Peyer's patch (tissue), 4 donors: ENCODE data around the gene PLA2G6. TPM values are rescaled to one million over a fixed set of nuclear protein-coding genes. Genes with fewer than 3 reads are reported as not detected.

Experiments
- DNase-seq, 3 donors: peaks; one replicate each; pipeline ENCODE4 v3.0.0-alpha.2; 2017 to 2019
- H3K27ac ChIP-seq, 4 donors: fragments of 200-600 bp; sonication (generic); one replicate each; pipeline ENCODE4 v1.5.1; 2016 to 2019
- H3K27me3 ChIP-seq, 2 donors: fragments of 200-600 bp; sonication (generic); one replicate each; pipeline ENCODE4 v1.5.1; 2019
- H3K36me3 ChIP-seq, 3 donors: fragments of 200-600 bp; sonication (generic); one replicate each; pipeline ENCODE4 v1.5.1; 2016 to 2019
- H3K4me1 ChIP-seq, 4 donors: fragments of 200-600 bp; sonication (generic); one replicate each; pipeline ENCODE4 v1.5.1; 2016 to 2019
- H3K4me3 ChIP-seq, 4 donors: fragments of 200-600 bp; sonication (generic); 1 replicate in 3 of 4; 2 replicates in 1 of 4; pipeline ENCODE4 v1.5.1; 2016 to 2019; ENCODE audit warnings: mild to moderate bottlenecking in 1 of 4
- H3K9me3 ChIP-seq, 4 donors: fragments of 200-600 bp; sonication (generic); one replicate each; pipeline ENCODE4 v1.5.1; 2016 to 2019; ENCODE audit warnings: mild to moderate bottlenecking in 1 of 4
- POLR2A ChIP-seq, 2 donors: fragments of 450-650 bp; IDR thresholded peaks; one replicate each; pipeline ENCODE4 v1.5.1; 2017; ENCODE audit warnings: antibody characterized with exemption in 2 of 2, mild to moderate bottlenecking in 2 of 2, moderate library complexity in 2 of 2
- total RNA-seq, 4 donors: library from RNA; depleted of rRNA; stranded (reverse); fragments of >200 nt; gene quantifications; one replicate each; pipeline ENCODE4 v1.1.0, GENCODE V29; 2016
- TF ChIP-seq, protein P1 (sequence below), 6 experiments: fragments of 450-650 bp in 4 of 6; fragments of 200-600 bp in 2 of 6; sonication (generic) in 1 of 6; IDR thresholded peaks; one replicate each; pipeline ENCODE4 v1.5.1; 2017 to 2019; ENCODE audit warnings: antibody characterized with exemption in 6 of 6, mild to moderate bottlenecking in 3 of 6, moderate library complexity in 1 of 6

Gene PLA2G6
- total RNA-seq, 4 donors from 2014 or later: 19.3 to 102 (median 60.6) TPM

GRCh38 chr22:38139901-38140300 lies 41.7 kb downstream of the PLA2G6 start:
- Histone ChIP-seq H3K27me3 (no peaks in the 10 kb centered on the region), H3K4me1 (no peaks in the 10 kb centered on the region), H3K4me3 (no peak overlapping the region), H3K36me3 (peaks cover 0 to 17% (median 0%) of the 10 kb centered on the region in 3 donors), H3K9me3 (no peaks in the 10 kb centered on the region), H3K27ac (no peak overlapping the region)
- peak in 1 of 3 donors; percentile 37 for DNase-seq
- TF ChIP-seq, protein P1, sequence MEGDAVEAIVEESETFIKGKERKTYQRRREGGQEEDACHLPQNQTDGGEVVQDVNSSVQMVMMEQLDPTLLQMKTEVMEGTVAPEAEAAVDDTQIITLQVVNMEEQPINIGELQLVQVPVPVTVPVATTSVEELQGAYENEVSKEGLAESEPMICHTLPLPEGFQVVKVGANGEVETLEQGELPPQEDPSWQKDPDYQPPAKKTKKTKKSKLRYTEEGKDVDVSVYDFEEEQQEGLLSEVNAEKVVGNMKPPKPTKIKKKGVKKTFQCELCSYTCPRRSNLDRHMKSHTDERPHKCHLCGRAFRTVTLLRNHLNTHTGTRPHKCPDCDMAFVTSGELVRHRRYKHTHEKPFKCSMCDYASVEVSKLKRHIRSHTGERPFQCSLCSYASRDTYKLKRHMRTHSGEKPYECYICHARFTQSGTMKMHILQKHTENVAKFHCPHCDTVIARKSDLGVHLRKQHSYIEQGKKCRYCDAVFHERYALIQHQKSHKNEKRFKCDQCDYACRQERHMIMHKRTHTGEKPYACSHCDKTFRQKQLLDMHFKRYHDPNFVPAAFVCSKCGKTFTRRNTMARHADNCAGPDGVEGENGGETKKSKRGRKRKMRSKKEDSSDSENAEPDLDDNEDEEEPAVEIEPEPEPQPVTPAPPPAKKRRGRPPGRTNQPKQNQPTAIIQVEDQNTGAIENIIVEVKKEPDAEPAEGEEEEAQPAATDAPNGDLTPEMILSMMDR (IDR thresholded peaks at IDR 0.05): no peak
- TF ChIP-seq POLR2A (IDR thresholded peaks at IDR 0.05): no peak

GRCh38 chr22:38138961-38139360 lies 42.7 kb downstream of the PLA2G6 start:
- H3K4me1 ChIP-seq: no peaks in the 10 kb centered on the region
- DNase-seq: peak in 1 of 3 donors; percentile 29
- H3K27me3 ChIP-seq: no peaks in the 10 kb centered on the region
- no peak for TF ChIP-seq POLR2A (IDR thresholded peaks at IDR 0.05)
- TF ChIP-seq, protein P1 (IDR thresholded peaks at IDR 0.05): no peak
- no peak overlapping the region for H3K27ac ChIP-seq
- no peak overlapping the region for H3K4me3 ChIP-seq
- no peaks in the 10 kb centered on the region for H3K9me3 ChIP-seq
- H3K36me3 ChIP-seq: peaks cover 0 to 20% (median 0%) of the 10 kb centered on the region in 3 donors

DNA sequence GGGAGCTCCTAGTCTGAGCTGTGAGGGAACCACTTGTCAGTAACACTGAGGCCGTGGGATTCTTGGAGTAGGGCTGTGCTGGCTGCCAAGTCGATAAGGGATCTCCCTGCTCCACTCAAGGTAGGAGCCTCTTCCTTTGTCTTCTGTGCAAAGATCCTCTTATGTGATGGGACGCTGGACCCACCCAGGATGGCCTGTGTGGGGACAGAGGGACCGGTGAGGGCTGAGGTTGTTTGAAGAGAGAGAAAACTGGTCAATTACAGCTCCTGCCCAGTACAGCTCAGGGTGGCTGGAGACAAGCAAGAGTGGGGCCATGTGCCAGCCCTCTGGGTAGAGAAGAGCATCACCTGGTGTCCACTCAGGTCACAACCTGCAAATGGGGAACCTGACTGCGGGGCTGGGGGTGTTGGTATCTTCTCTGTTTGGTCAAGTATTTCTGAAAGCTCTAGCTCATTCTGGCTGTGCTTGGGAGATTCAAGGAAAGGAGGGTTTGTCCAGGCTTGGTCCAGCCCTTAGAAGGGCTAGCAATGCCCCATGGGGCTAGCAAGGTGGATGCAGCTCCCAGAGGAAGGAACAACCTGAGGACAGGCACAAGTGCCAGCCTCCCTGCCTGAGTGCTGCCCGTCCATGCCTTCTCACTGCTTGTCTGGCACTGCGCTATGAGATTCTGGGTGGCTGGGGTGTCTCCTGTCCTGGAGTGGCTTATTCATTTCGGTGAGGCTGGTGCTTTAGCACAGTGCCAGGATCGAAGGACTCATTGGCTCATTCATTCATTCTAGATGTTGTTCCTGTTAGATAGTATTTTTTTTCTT lies 43.5 kb downstream of the PLA2G6 start:
- H3K4me1 ChIP-seq: no peaks in the 10 kb centered on the region
- DNase-seq: peak in 1 of 3 donors; percentile 36
- no peaks in the 10 kb centered on the region for H3K9me3 ChIP-seq
- H3K4me3 ChIP-seq: no peak overlapping the region
- TF ChIP-seq, protein P1 (IDR thresholded peaks at IDR 0.05): no peak
- no peak for TF ChIP-seq POLR2A (IDR thresholded peaks at IDR 0.05)
- peaks cover 0 to 20% (median 0%) of the 10 kb centered on the region in 3 donors for H3K36me3 ChIP-seq
- no peak overlapping the region for H3K27ac ChIP-seq
- no peaks in the 10 kb centered on the region for H3K27me3 ChIP-seq

DNA sequence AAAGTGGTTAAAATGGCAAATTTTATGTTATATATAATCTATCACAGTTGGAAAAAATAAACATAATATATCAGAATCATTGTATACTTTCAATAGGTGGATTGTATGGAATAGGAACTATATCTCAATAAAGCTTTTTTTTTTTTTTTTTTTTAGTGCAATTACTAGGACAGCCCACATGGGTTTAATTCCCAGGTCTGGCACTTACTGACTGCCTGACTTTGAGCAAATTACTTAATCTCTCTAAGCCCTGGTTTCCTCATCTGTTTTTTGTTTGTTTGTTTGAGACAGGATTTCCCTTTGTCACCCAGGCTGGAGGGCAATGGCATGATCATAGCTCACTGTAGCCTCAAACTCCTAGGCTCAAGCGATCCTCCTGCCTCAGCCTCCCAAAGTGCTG lies 45.0 kb downstream of the PLA2G6 start:
- peaks cover 0 to 20% (median 0%) of the 10 kb centered on the region in 3 donors for H3K36me3 ChIP-seq
- DNase-seq: no peak
- H3K4me3 ChIP-seq: no peak overlapping the region

DNA sequence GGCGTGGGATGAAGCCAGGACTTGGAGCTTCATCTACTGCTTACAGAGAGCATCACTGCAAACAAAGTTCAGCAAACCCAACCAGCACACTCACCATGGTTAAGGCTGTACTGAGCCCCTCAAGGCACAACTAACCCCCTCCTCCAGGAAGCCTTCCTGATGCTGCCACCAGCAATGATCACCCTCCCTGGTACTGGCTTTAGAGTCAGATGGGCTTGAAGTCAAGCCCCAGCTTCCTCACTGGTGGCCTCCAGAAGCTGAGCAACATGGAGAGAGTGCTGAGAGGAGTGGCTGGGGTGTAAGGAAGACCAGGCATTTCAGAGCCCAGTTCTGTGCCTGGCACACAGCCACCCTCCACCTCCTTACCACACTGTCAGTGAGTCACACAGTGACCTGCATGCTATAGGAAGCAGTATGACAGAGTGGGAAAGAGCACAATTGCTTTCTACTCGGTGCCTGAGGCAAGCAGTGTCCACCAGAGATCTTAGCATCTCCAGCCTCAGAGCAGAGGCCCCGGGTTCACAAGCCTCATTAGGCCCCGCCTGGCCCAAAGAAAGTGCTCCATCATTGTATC lies 46.4 kb downstream of the PLA2G6 start:
- H3K9me3 ChIP-seq: no peaks in the 10 kb centered on the region
- H3K36me3 ChIP-seq: peaks cover 0 to 20% (median 0%) of the 10 kb centered on the region in 3 donors
- H3K4me3 ChIP-seq: no peak overlapping the region
- H3K27ac ChIP-seq: no peak overlapping the region
- DNase-seq: peak in 1 of 3 donors; percentile 35
- no peaks in the 10 kb centered on the region for H3K27me3 ChIP-seq
- H3K4me1 ChIP-seq: no peaks in the 10 kb centered on the region
- TF ChIP-seq POLR2A (IDR thresholded peaks at IDR 0.05): no peak
- TF ChIP-seq, protein P1 (IDR thresholded peaks at IDR 0.05): no peak

More for the DNA sequence above, 45.0 kb downstream of the PLA2G6 start:
- H3K4me1 ChIP-seq: no peaks in the 10 kb centered on the region
- no peaks in the 10 kb centered on the region for H3K27me3 ChIP-seq
- H3K27ac ChIP-seq: no peak overlapping the region
- TF ChIP-seq, protein P1 (IDR thresholded peaks at IDR 0.05): no peak
- TF ChIP-seq POLR2A (IDR thresholded peaks at IDR 0.05): no peak
- H3K9me3 ChIP-seq: no peaks in the 10 kb centered on the region
